Erythroblast (primary cell): Measurements from ENCODE around the gene PPP1R1B.

Experiments used
- DNase-seq, 2 experiments: peaks; one replicate each; lab custom pipeline; 2025; lab: John Stamatoyannopoulos, UW
- GATA1 ChIP-seq: IDR thresholded peaks from 2 replicates; pipeline ENCODE4 v1.6.1; 2011; ENCODE audit warnings: low read depth, mild to moderate bottlenecking, control low read depth, low read length, moderate library complexity
- POLR2A ChIP-seq: IDR thresholded peaks from 2 replicates; pipeline ENCODE4 v1.6.1; 2011; ENCODE audit warnings: mild to moderate bottlenecking, low read length

The PPP1R1B gene

DNA sequence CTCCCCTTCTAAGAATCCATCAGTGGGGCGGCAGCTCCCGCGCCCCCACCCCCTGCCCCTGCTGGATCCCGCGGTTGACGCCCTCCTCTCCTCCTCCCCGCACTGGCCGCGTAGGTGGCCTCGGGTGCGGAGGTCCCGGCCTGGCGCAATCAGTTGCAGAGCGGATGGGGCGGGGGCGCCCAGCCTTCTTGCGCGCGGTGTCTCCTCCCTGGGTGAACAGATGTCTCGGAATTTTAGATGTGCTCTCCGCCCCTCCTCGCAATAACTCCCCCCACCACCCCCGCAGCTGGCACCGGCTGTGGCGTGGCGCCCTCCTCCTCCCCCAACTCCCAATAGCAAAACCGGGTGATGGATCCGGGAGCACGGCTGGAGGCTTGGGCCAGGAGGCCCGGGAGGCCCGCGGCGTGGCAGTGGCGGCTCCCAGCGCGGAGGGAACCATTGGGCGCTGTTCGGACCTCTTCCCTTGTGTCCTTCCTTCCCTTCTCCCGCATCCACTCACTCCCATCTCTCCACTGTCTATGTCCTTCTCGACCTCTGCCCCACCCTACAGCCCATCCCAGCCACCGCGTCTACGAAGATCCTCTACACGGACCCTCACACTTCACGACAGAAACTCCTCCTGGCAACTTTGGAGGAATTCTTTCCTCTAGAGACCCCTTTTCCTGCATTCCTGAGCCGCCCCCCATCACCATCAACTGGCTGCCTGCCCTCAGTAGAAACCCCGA lies 30.0 kb upstream of the PPP1R1B start:
- no peak for TF ChIP-seq POLR2A
- no peak for TF ChIP-seq GATA1
- DNase-seq = no peak

- TF ChIP-seq GATA1 (no peak), POLR2A (no peak)
Measured at GRCh38 chr17:39597372-39598046, 29.2 kb upstream of the PPP1R1B start.

DNA sequence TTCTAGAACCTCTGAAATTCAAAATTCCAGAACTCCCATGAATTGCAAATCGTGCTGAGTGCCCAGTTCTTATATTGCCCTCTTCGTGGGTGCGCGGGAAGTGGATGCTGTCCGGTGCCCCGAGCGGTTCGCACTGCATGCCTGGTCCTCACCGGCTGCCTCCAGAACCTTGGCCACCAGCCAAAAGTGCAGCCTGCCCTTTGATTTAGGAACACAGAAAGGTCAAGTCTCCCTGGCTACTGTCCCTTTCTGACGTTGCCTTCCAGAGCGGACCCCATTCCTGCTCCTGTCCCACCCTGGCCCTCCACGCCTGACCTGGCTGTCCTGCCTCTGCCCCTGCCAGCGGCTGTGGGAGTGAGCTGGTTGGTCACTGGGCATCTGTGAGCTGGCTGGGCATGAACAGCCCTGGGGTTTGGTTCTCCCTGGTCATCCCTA lies 28.7 kb upstream of the PPP1R1B start:
- TF ChIP-seq GATA1 (no peak), POLR2A (no peak)
- peak in 1 of 2 experiments; percentile 18 for DNase-seq

More at GRCh38 chr17:39597372-39598046, 29.2 kb upstream of the PPP1R1B start:
- no peak for DNase-seq

GRCh38 chr17:39598630-39599003 lies 28.1 kb upstream of the PPP1R1B start:
- no peak for TF ChIP-seq GATA1
- no peak for TF ChIP-seq POLR2A
- no peak for DNase-seq

GRCh38 chr17:39599004-39599664 lies 27.6 kb upstream of the PPP1R1B start:
- DNase-seq = no peak
- TF ChIP-seq POLR2A (no peak), GATA1 (no peak)

- TF ChIP-seq GATA1 (no peak), POLR2A (no peak)
- DNase-seq = no peak
Measured at GRCh38 chr17:39599665-39600231, 27.0 kb upstream of the PPP1R1B start.

- TF ChIP-seq GATA1 (no peak), POLR2A (no peak)
- DNase-seq = no peak
Measured at GRCh38 chr17:39600288-39600996, 26.3 kb upstream of the PPP1R1B start.

DNA sequence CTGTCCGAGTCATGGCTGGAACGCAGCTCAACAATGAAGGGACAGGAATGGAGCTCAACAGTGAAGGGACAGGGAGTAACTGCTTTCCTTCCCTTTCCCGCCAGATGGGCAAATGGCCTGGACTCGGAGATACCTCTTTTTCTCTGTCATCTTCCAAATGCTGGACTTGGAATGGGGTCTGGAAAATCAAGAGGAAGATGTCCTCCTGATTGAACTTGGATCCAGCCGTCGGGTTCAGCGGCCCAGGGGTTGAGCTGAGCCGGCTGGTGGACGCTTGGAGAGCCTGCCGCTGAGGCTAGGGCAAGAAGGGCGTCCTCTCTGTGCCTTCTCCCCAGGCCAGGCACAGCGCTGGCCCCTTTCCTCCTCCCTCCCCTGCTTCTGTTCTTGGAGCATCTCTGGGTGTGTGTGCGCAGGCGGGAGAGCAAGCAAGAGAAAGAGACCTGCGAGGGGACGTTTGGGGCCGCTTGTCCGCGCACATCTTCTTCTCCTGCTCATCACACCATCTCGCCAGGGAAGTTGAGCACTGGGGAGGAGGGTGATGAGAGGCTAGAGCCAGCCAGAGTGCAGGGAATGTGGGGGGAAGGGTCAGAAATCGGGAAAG lies 25.7 kb upstream of the PPP1R1B start:
- TF ChIP-seq POLR2A (no peak), GATA1 (no peak)
- DNase-seq = no peak

DNA sequence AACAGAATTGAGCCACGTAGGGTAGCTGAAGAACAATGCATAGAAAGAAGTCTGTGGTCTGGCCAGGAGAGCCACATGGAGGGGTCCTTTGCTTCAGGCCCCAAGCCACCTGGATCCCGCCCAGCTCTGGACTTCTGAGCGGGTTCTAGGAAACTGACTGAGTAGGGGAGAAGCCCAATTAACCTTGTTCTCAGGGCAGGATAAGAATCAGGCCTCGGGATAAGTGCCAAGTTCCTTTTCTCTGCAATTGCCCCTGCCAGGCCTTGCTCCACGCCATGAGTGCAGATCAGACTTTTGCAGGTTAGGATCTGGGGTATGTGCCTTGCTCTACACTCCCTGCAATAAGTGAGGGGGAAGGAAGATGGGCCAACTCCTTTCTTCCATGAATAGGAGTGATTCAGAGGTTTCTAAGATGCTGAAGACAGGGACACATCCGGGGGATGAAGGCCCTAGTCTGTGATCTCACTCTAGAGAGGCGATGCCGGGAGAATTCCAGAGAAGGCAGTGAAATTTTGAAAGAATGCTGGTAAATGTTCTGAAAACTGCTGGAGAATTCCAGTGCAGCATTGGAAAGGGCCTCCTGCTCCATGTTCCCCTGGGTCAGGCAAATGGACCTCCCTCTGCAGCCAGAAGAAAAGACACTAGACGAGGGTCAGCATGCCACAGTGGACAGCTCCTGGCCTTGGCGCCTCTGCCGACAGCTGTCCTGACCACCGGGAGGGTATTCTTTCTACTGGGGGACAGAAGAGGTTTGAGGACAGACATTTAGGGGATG lies 24.8 kb upstream of the PPP1R1B start:
- no peak for DNase-seq
- TF ChIP-seq GATA1 = no peak
- no peak for TF ChIP-seq POLR2A

GRCh38 chr17:39602533-39603303 lies 24.0 kb upstream of the PPP1R1B start:
- no peak for DNase-seq
- no peak for TF ChIP-seq POLR2A

DNA sequence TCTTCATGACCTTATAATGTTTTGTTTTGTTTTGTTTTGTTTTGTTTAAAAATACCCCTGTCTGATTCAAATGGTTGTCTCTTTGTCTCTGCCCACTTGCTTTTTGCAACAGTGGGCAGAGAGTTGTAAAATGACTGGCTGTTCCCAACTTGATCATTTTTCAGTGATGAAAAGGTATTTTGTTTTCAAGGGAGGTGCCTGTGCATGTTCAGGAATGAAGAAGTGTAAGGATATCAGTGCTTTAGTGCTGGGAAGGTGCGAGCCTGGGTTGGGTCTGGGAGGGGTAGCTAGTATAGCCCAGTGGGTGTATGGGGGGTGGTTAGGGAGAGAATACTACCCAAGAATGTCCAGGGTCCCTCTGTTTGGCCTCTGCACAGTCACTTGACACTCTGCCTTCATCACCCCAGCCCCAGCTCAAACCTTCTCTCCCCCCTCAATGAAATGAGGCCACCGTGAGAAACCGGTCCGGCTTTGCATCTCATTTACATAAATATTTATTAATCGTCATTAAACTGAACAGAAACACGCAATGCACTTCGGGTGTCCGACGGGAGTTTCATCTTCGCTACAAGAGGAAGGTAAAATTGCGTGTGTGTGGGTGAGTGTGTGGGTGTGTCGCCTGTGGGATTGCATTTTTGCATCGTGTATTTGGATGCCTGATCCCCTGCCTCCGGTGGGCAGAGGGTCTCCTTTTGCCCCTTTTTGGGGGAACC lies 23.3 kb upstream of the PPP1R1B start:
- TF ChIP-seq GATA1 (no peak), POLR2A (no peak)
- no peak for DNase-seq
